MV-4-11 (cell line): ENCODE data around the gene APAF1.
A peak's percentile ranks its signal among the peaks of the same experiment; 100 is the strongest.

Experiments used
- DNase-seq: peaks from one replicate; lab custom pipeline; 2025; lab: John Stamatoyannopoulos, UW

Gene APAF1

GRCh38 chr12:98725476-98726247 lies 80.6 kb downstream of the APAF1 start:
- DNase-seq = peak; percentile 47

GRCh38 chr12:98727196-98727595 lies 82.1 kb downstream of the APAF1 start:
- peak; percentile 83 for DNase-seq

- DNase-seq = no peak
Observed at GRCh38 chr12:98730412-98730811, 85.3 kb downstream of the APAF1 start.

GRCh38 chr12:98733667-98734350 lies 88.7 kb downstream of the APAF1 start:
- no peak for DNase-seq

GRCh38 chr12:98735821-98736220 lies 90.7 kb downstream of the APAF1 start:
- DNase-seq = no peak

- no peak for DNase-seq
Observed at GRCh38 chr12:98736352-98737321, 91.5 kb downstream of the APAF1 start.

- no peak for DNase-seq
Observed at GRCh38 chr12:98737322-98737712, 92.2 kb downstream of the APAF1 start.

- no peak for DNase-seq
Observed at GRCh38 chr12:98738002-98738401, 92.9 kb downstream of the APAF1 start.

GRCh38 chr12:98738539-98738938 lies 93.4 kb downstream of the APAF1 start:
- no peak for DNase-seq

GRCh38 chr12:98740751-98741150 lies 95.7 kb downstream of the APAF1 start:
- DNase-seq = no peak

GRCh38 chr12:98741196-98741555 lies 96.1 kb downstream of the APAF1 start:
- no peak for DNase-seq

- DNase-seq = no peak
Observed at GRCh38 chr12:98741556-98742265, 96.6 kb downstream of the APAF1 start.

- DNase-seq = peak; percentile 12
Observed at GRCh38 chr12:98743362-98743953, 98.4 kb downstream of the APAF1 start.

- no peak for DNase-seq
Observed at GRCh38 chr12:98744680-98745079, 99.6 kb downstream of the APAF1 start.

GRCh38 chr12:98745578-98746391 lies 100.7 kb downstream of the APAF1 start:
- no peak for DNase-seq

- DNase-seq = no peak
Observed at GRCh38 chr12:98748463-98748862, 103.4 kb downstream of the APAF1 start.

- DNase-seq = no peak
Observed at GRCh38 chr12:98750511-98750910, 105.4 kb downstream of the APAF1 start.

GRCh38 chr12:98751580-98752115 lies 106.6 kb downstream of the APAF1 start:
- no peak for DNase-seq

- no peak for DNase-seq
Observed at GRCh38 chr12:98752726-98753125, 107.6 kb downstream of the APAF1 start.

GRCh38 chr12:98754095-98754494 lies 109.0 kb downstream of the APAF1 start:
- DNase-seq = no peak
